Measurements from ENCODE around the gene RNU5D-1. TPM values are rescaled to one million over a fixed set of nuclear protein-coding genes. Genes with fewer than 3 reads are reported as not detected.
A peak's percentile ranks its signal among the peaks of the same experiment; 100 is the strongest.
"Not testable (repeated sequence)": the region's sequence is repeated elsewhere in the genome, so short reads cannot be mapped to it uniquely, and the experiment has no call there.

Gene RNU5D-1
- total RNA-seq, 4 donors from 2014 or later = not detected

GRCh38 chr1:44776730-44777068 lies 45.7 kb upstream of the RNU5D-1 start:
- H3K4me1 ChIP-seq = peaks cover 0 to 36% (median 20%) of the 10 kb centered on the region in 4 donors
- peak overlapping the region; percentile 90 to 98 (median 92) for H3K27ac ChIP-seq
- H3K9me3 ChIP-seq = no peaks in the 10 kb centered on the region
- TF ChIP-seq POLR2A (IDR thresholded peaks at IDR 0.05) (no peak), EP300 (IDR thresholded peaks at IDR 0.05) (no peak), CTCF (IDR thresholded peaks at IDR 0.05) (no peak)
- 51 to 60% methylated on average over 12 of the region's 12 CpGs for WGBS, 2 donors
- H3K4me3 ChIP-seq = peak overlapping the region in 3 of 4 donors; percentile 60 to 90 (median 86)
- no peak for DNase-seq (ENCODE audit: low spot score in 2 of 2)
- peaks cover 0 to 53% (median 12%) of the 10 kb centered on the region in 3 donors for H3K36me3 ChIP-seq
- no peaks in the 10 kb centered on the region for H3K27me3 ChIP-seq

GRCh38 chr1:44775930-44776729 lies 45.2 kb upstream of the RNU5D-1 start:
- H3K9me3 ChIP-seq = no peaks in the 10 kb centered on the region
- H3K27me3 ChIP-seq = no peaks in the 10 kb centered on the region
- TF ChIP-seq POLR2A (IDR thresholded peaks at IDR 0.05) = no peak
- no peak for TF ChIP-seq CTCF (IDR thresholded peaks at IDR 0.05)
- no peak for TF ChIP-seq EP300 (IDR thresholded peaks at IDR 0.05)
- peak overlapping the region; percentile 90 to 98 (median 92) for H3K27ac ChIP-seq
- WGBS, 2 donors = 7 to 16% methylated on average over 22 to 36 of the region's 36 CpGs
- DNase-seq (ENCODE audit: low spot score in 2 of 2) = no peak
- H3K4me3 ChIP-seq = peak overlapping the region; percentile 60 to 90 (median 84)
- peaks cover 0 to 47% (median 12%) of the 10 kb centered on the region in 3 donors for H3K36me3 ChIP-seq
- H3K4me1 ChIP-seq = peaks cover 0 to 36% (median 20%) of the 10 kb centered on the region in 4 donors

GRCh38 chr1:44775078-44775929 lies 44.3 kb upstream of the RNU5D-1 start, which contains the start of gene RPS8:
Gene RPS8, plus strand, starts transcription at chr1:44775540. Its CDS starts 57 bp downstream, at chr1:44775597.
- Histone ChIP-seq H3K27ac (peak within 1 kb of the TSS; percentile 90 to 98 (median 92)), H3K4me1 (peaks cover 0 to 36% (median 20%) of the 10 kb centered on the region in 4 donors), H3K27me3 (no peaks in the 10 kb centered on the region), H3K36me3 (peaks cover 0 to 39% (median 12%) of the 10 kb centered on the region in 3 donors), H3K4me3 (peak within 1 kb of the TSS; percentile 60 to 90 (median 84)), H3K9me3 (no peaks in the 10 kb centered on the region)
- DNase-seq (ENCODE audit: low spot score in 2 of 2) = peak; percentile 88 to 96
- TF ChIP-seq POLR2A (IDR thresholded peaks at IDR 0.05) = peak; percentile 93 to 95
- peak in 2 of 5 experiments; percentile 24 to 43 for TF ChIP-seq CTCF (IDR thresholded peaks at IDR 0.05)
- TF ChIP-seq EP300 (IDR thresholded peaks at IDR 0.05) = peak; percentile 77 to 100
- WGBS, 2 donors = 0 to 1% methylated on average over 53 to 62 of the region's 65 CpGs

- 86 to 94% methylated on average over 6 of the region's 6 CpGs for WGBS, 2 donors
- not testable (repeated sequence) for H3K27me3 ChIP-seq; H3K27ac ChIP-seq; H3K9me3 ChIP-seq; DNase-seq (ENCODE audit: low spot score in 2 of 2); H3K4me3 ChIP-seq; H3K4me1 ChIP-seq
- peaks cover 0 to 13% (median 0%) of the 10 kb centered on the region in 3 donors for H3K36me3 ChIP-seq
These were observed 35.5 kb upstream of the RNU5D-1 start for GRCh38 chr1:44766421-44766820.

GRCh38 chr1:44760876-44761275 lies 29.9 kb upstream of the RNU5D-1 start:
- Histone ChIP-seq H3K9me3 (no peaks in the 10 kb centered on the region), H3K27ac (no peak overlapping the region), H3K4me3 (no peak overlapping the region), H3K4me1 (no peaks in the 10 kb centered on the region), H3K27me3 (no peaks in the 10 kb centered on the region), H3K36me3 (no peaks in the 10 kb centered on the region)
- WGBS, 2 donors = 85 to 94% methylated on average over 3 of the region's 3 CpGs
- DNase-seq (ENCODE audit: low spot score in 2 of 2) = no peak
- TF ChIP-seq EP300 (IDR thresholded peaks at IDR 0.05) = no peak
- no peak for TF ChIP-seq CTCF (IDR thresholded peaks at IDR 0.05)

All from tibial nerve (tissue), 4 donors.